VCaP (cell line): ENCODE results near the gene TMTC2.

Experiments used
- H3K27ac ChIP-seq: fragments of 450-650 bp; 2 replicates; pipeline ENCODE4 v1.5.1; 2017
- CTCF ChIP-seq: fragments of 450-650 bp; conservative IDR thresholded peaks from 2 replicates; pipeline ENCODE4 v1.5.1; 2017; ENCODE audit warnings: mild to moderate bottlenecking, moderate library complexity

TMTC2 gene

GRCh38 chr12:83065562-83065961, 378.9 kb downstream of the TMTC2 start:
- no peak overlapping the region for H3K27ac ChIP-seq
- TF ChIP-seq CTCF: no peak

GRCh38 chr12:83067981-83068380, 381.3 kb downstream of the TMTC2 start:
- TF ChIP-seq CTCF: no peak
- H3K27ac ChIP-seq: no peak overlapping the region

- H3K27ac ChIP-seq: no peak overlapping the region
- TF ChIP-seq CTCF: no peak
Observed at GRCh38 chr12:83074358-83074894, 387.7 kb downstream of the TMTC2 start.

GRCh38 chr12:83075471-83075870, 388.8 kb downstream of the TMTC2 start:
- H3K27ac ChIP-seq: no peak overlapping the region
- no peak for TF ChIP-seq CTCF

GRCh38 chr12:83077041-83077440, 390.3 kb downstream of the TMTC2 start:
- TF ChIP-seq CTCF: no peak
- no peak overlapping the region for H3K27ac ChIP-seq

GRCh38 chr12:83082690-83083276, 396.1 kb downstream of the TMTC2 start:
- no peak for TF ChIP-seq CTCF
- H3K27ac ChIP-seq: no peak overlapping the region

- H3K27ac ChIP-seq: no peak overlapping the region
- no peak for TF ChIP-seq CTCF
Observed at GRCh38 chr12:83083616-83084015, 396.9 kb downstream of the TMTC2 start.
